Measurements from ENCODE around the gene STUM. TPM values are rescaled to one million over a fixed set of nuclear protein-coding genes. Genes with fewer than 3 reads are reported as not detected.
"Not testable (repeated sequence)": the region's sequence is repeated elsewhere in the genome, so short reads cannot be mapped to it uniquely, and the experiment has no call there.

Gene STUM
- total RNA-seq, 1 donor from 2014 or later: 0.09 TPM

GRCh38 chr1:226636847-226637096 is 88.2 kb downstream of the STUM start:
- Mint-ChIP-seq H3K9me3 (no peaks in the 10 kb centered on the region), H3K4me3 (no peak overlapping the region), H3K27ac (no peak overlapping the region), H3K4me1 (no peaks in the 10 kb centered on the region), H3K27me3 (ENCODE audit: low read depth) (no peaks in the 10 kb centered on the region), H3K36me3 (peaks cover 4% of the 10 kb centered on the region)
- DNase-seq (ENCODE audit: low spot score in 2 of 2, unreplicated experiment in 2 of 2): no peak
- no peak for TF ChIP-seq CTCF (IDR thresholded peaks at IDR 0.05; ENCODE audit: unreplicated experiment)

GRCh38 chr1:226637147-226637935 is 88.8 kb downstream of the STUM start:
- Mint-ChIP-seq H3K4me3 (no peak overlapping the region), H3K27me3 (ENCODE audit: low read depth) (no peaks in the 10 kb centered on the region), H3K9me3 (no peaks in the 10 kb centered on the region), H3K27ac (no peak overlapping the region), H3K4me1 (no peaks in the 10 kb centered on the region), H3K36me3 (peaks cover 4% of the 10 kb centered on the region)
- no peak for DNase-seq (ENCODE audit: low spot score in 2 of 2, unreplicated experiment in 2 of 2)
- no peak for TF ChIP-seq CTCF (IDR thresholded peaks at IDR 0.05; ENCODE audit: unreplicated experiment)

- H3K36me3 Mint-ChIP-seq: peaks cover 4% of the 10 kb centered on the region
- H3K9me3 Mint-ChIP-seq: no peaks in the 10 kb centered on the region
- H3K27ac Mint-ChIP-seq: no peak overlapping the region
- peaks cover under 1% of the 10 kb centered on the region for H3K4me1 Mint-ChIP-seq
- no peak for TF ChIP-seq CTCF (IDR thresholded peaks at IDR 0.05; ENCODE audit: unreplicated experiment)
- DNase-seq (ENCODE audit: low spot score in 2 of 2, unreplicated experiment in 2 of 2): no peak
- no peaks in the 10 kb centered on the region for H3K27me3 Mint-ChIP-seq (ENCODE audit: low read depth)
- no peak overlapping the region for H3K4me3 Mint-ChIP-seq
Measured at GRCh38 chr1:226638001-226638601, 89.5 kb downstream of the STUM start.

GRCh38 chr1:226638608-226639007 is 90.0 kb downstream of the STUM start:
- H3K36me3 Mint-ChIP-seq: peaks cover 4% of the 10 kb centered on the region
- H3K4me1 Mint-ChIP-seq: peaks cover 5% of the 10 kb centered on the region
- DNase-seq (ENCODE audit: low spot score in 2 of 2, unreplicated experiment in 2 of 2): no peak
- no peaks in the 10 kb centered on the region for H3K9me3 Mint-ChIP-seq
- H3K27ac Mint-ChIP-seq: no peak overlapping the region
- H3K4me3 Mint-ChIP-seq: no peak overlapping the region
- H3K27me3 Mint-ChIP-seq (ENCODE audit: low read depth): no peaks in the 10 kb centered on the region
- no peak for TF ChIP-seq CTCF (IDR thresholded peaks at IDR 0.05; ENCODE audit: unreplicated experiment)

GRCh38 chr1:226639206-226639605 is 90.6 kb downstream of the STUM start:
- H3K4me3 Mint-ChIP-seq; H3K9me3 Mint-ChIP-seq; H3K4me1 Mint-ChIP-seq; DNase-seq (ENCODE audit: low spot score in 2 of 2, unreplicated experiment in 2 of 2); H3K27ac Mint-ChIP-seq; H3K36me3 Mint-ChIP-seq; H3K27me3 Mint-ChIP-seq (ENCODE audit: low read depth): not testable (repeated sequence)

GRCh38 chr1:226639631-226640061 is 91.1 kb downstream of the STUM start:
- Mint-ChIP-seq H3K27ac (no peak overlapping the region), H3K27me3 (ENCODE audit: low read depth) (no peaks in the 10 kb centered on the region), H3K4me3 (no peak overlapping the region), H3K4me1 (peaks cover 6% of the 10 kb centered on the region), H3K9me3 (no peaks in the 10 kb centered on the region), H3K36me3 (peaks cover 4% of the 10 kb centered on the region)
- DNase-seq (ENCODE audit: low spot score in 2 of 2, unreplicated experiment in 2 of 2): no peak
- TF ChIP-seq CTCF (IDR thresholded peaks at IDR 0.05; ENCODE audit: unreplicated experiment): no peak
